HepG2 (cell line): ENCODE measurements around the gene ARMC5. TPM values are rescaled to one million over a fixed set of nuclear protein-coding genes. Genes with fewer than 3 reads are reported as not detected.

Experiments used
- AHR ChIP-seq: IDR thresholded peaks from 2 replicates; pipeline ENCODE4 v1.6.1; 2018; ENCODE audit warnings: missing genetic modification reagents, missing compliant biosample characterization
- CBX5 ChIP-seq: sonication (generic); formaldehyde crosslinking; IDR thresholded peaks from 2 replicates; pipeline ENCODE4 v1.4.0; 2020; ENCODE audit warnings: missing genetic modification reagents, borderline replicate concordance
- FOXK2 ChIP-seq: fragments of 450-650 bp; IDR thresholded peaks from 2 replicates; pipeline ENCODE4 v1.6.1; 2016
- FOXO1 ChIP-seq: sonication (generic); formaldehyde crosslinking; IDR thresholded peaks from 2 replicates; pipeline ENCODE4 v1.4.0; 2020; ENCODE audit warnings: missing genetic modification reagents
- GFI1 ChIP-seq: sonication (generic); formaldehyde crosslinking; IDR thresholded peaks from 2 replicates; pipeline ENCODE4 v1.5.0; 2020; ENCODE audit warnings: missing genetic modification reagents, mild to moderate bottlenecking, borderline replicate concordance
- HNRNPK ChIP-seq: fragments of 200-400 bp; formaldehyde crosslinking; IDR thresholded peaks from 2 replicates; pipeline ENCODE4 v1.6.1; 2018; ENCODE audit warnings: low read length, low read depth, moderate library complexity, mild to moderate bottlenecking; ENCODE audit not compliant: poor library complexity, severe bottlenecking
- KDM3A ChIP-seq: IDR thresholded peaks from 2 replicates; pipeline ENCODE4 v1.6.1; 2018; ENCODE audit warnings: low read depth, missing compliant biosample characterization
- KMT2A ChIP-seq: sonication (generic); formaldehyde crosslinking; IDR thresholded peaks from 2 replicates; pipeline ENCODE4 v1.4.0; 2020; ENCODE audit warnings: missing genetic modification reagents
- MAFG ChIP-seq: sonication (generic); formaldehyde crosslinking; IDR thresholded peaks from 2 replicates; pipeline ENCODE4 v1.5.1; 2020; ENCODE audit warnings: mild to moderate bottlenecking, missing genetic modification reagents
- NCOA5 ChIP-seq: sonication (generic); formaldehyde crosslinking; IDR thresholded peaks from 2 replicates; pipeline ENCODE4 v1.4.0; 2020; ENCODE audit warnings: missing genetic modification reagents
- NFE2L2 ChIP-seq: fragments of 150-350 bp; IDR thresholded peaks from 2 replicates; pipeline ENCODE4 v1.6.1; 2014; ENCODE audit warnings: low read length
- PITX1 ChIP-seq: sonication (generic); formaldehyde crosslinking; IDR thresholded peaks from 2 replicates; pipeline ENCODE4 v1.5.1; 2020; ENCODE audit warnings: mild to moderate bottlenecking, missing genetic modification reagents
- SKI ChIP-seq: fragments of 450-650 bp; IDR thresholded peaks from one replicate; pipeline ENCODE4 v1.6.1; 2018; ENCODE audit warnings: mild to moderate bottlenecking; ENCODE audit not compliant: partially characterized antibody
- SMARCE1 ChIP-seq: fragments of 450-650 bp; IDR thresholded peaks from 2 replicates; pipeline ENCODE4 v1.6.1; 2017; ENCODE audit warnings: borderline replicate concordance
- SP140L ChIP-seq: sonication (generic); formaldehyde crosslinking; IDR thresholded peaks from 2 replicates; pipeline ENCODE4 v1.4.0; 2020; ENCODE audit warnings: missing genetic modification reagents, borderline replicate concordance
- TEAD2 ChIP-seq: sonication (generic); formaldehyde crosslinking; IDR thresholded peaks from 2 replicates; pipeline ENCODE4 v1.9.0; 2021; ENCODE audit warnings: missing genetic modification reagents
- ZNF326 ChIP-seq: sonication (generic); formaldehyde crosslinking; IDR thresholded peaks from 2 replicates; pipeline ENCODE4 v1.4.0; 2020; ENCODE audit warnings: missing genetic modification reagents, borderline replicate concordance
- ZNF552 ChIP-seq: sonication (generic); formaldehyde crosslinking; IDR thresholded peaks from 2 replicates; pipeline ENCODE4 v1.9.0; 2022; ENCODE audit warnings: missing genetic modification reagents, mild to moderate bottlenecking, borderline replicate concordance
- ZNF562 ChIP-seq: sonication (generic); formaldehyde crosslinking; IDR thresholded peaks from 2 replicates; pipeline ENCODE4 v1.8.0; 2022; ENCODE audit warnings: missing genetic modification reagents, borderline replicate concordance
- ZNF614 ChIP-seq: IDR thresholded peaks from 2 replicates; pipeline ENCODE4 v1.6.1; 2018; ENCODE audit warnings: missing biosample characterization, missing genetic modification reagents, inconsistent platforms, borderline replicate concordance
- polyA plus RNA-seq, 8 experiments: library from polyadenylated mRNA; depleted of rRNA in 3 of 8; stranded (reverse) in 7 of 8; unstranded in 1 of 8; fragments of >200 nt; fragmentation: Illumina TruSeq in 4 of 8; extraction: Trizol in 4 of 8; gene quantifications; 2 replicates each; pipeline versions ENCODE4 v1.2.1 to v1.2.3, GENCODE V29; 2011 to 2016; ENCODE audit warnings: low read depth in 4 of 8, missing spikeins in 1 of 8, mixed read lengths in 1 of 8; ENCODE audit not compliant: insufficient read depth in 1 of 8
- total RNA-seq, 5 experiments: library from RNA; depleted of rRNA; stranded (reverse); fragments of >200 nt; fragmentation: Illumina TruSeq; extraction: Trizol; gene quantifications; 2 replicates each; pipeline ENCODE4 v1.2.3, GENCODE V29; 2016; ENCODE audit warnings: low read depth in 1 of 5
- TF ChIP-seq, protein P1 (sequence below): sonication (generic); formaldehyde crosslinking; IDR thresholded peaks from 2 replicates; pipeline ENCODE4 v1.4.0; 2020; ENCODE audit warnings: missing genetic modification reagents, borderline replicate concordance
- TF ChIP-seq, protein P2 (sequence below): sonication (generic); formaldehyde crosslinking; IDR thresholded peaks from 2 replicates; pipeline ENCODE4 v1.4.0; 2020; ENCODE audit warnings: mild to moderate bottlenecking, missing genetic modification reagents

The ARMC5 gene
- total and polyA plus RNA-seq, 2 of the 13 experiments (the other 11 are each of a cell fraction or from before 2014, with no cell fraction given): 10.8 to 22.3 TPM

DNA sequence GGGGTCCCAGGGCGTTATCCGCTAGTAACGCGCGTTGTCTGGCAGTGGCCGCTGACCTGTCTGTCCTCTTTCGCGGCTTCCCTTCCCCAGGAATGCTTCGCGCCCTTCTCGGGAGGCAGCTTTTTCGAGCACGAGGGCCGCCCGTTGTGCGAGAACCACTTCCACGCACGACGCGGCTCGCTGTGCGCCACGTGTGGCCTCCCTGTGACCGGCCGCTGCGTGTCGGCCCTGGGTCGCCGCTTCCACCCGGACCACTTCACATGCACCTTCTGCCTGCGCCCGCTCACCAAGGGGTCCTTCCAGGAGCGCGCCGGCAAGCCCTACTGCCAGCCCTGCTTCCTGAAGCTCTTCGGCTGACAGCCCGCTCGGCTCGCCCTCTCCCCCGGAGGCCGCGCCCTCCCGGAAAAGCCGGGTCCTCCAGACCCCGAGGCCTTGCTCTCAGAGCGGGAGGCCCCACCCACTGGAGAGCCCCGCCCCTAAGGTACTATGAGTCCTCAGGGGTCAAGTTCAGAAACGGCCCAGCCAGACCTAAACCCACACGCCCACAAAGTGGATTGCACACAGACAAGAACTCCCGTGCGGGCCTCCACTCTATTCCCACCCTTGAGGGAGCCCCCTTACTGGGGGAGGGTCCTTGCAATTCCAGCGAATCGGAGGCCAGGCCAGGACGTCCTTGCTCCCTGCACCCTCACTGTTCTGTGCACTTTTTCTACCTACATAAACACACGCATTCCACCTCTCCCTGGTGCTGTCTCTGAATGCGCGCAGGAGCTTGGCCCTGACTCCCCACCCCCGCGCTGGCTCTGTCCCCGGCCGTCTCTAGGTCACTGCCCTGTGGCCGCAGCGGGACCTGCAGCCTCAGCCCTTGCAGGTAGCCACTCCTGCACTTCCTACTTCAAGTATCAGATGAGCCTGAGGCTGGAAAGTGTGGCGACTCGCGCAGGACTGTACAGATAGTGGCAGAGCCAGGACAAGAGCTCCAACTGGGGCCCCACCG, 18.2 kb downstream of the ARMC5 start (continued):
- TF ChIP-seq, protein P1, sequence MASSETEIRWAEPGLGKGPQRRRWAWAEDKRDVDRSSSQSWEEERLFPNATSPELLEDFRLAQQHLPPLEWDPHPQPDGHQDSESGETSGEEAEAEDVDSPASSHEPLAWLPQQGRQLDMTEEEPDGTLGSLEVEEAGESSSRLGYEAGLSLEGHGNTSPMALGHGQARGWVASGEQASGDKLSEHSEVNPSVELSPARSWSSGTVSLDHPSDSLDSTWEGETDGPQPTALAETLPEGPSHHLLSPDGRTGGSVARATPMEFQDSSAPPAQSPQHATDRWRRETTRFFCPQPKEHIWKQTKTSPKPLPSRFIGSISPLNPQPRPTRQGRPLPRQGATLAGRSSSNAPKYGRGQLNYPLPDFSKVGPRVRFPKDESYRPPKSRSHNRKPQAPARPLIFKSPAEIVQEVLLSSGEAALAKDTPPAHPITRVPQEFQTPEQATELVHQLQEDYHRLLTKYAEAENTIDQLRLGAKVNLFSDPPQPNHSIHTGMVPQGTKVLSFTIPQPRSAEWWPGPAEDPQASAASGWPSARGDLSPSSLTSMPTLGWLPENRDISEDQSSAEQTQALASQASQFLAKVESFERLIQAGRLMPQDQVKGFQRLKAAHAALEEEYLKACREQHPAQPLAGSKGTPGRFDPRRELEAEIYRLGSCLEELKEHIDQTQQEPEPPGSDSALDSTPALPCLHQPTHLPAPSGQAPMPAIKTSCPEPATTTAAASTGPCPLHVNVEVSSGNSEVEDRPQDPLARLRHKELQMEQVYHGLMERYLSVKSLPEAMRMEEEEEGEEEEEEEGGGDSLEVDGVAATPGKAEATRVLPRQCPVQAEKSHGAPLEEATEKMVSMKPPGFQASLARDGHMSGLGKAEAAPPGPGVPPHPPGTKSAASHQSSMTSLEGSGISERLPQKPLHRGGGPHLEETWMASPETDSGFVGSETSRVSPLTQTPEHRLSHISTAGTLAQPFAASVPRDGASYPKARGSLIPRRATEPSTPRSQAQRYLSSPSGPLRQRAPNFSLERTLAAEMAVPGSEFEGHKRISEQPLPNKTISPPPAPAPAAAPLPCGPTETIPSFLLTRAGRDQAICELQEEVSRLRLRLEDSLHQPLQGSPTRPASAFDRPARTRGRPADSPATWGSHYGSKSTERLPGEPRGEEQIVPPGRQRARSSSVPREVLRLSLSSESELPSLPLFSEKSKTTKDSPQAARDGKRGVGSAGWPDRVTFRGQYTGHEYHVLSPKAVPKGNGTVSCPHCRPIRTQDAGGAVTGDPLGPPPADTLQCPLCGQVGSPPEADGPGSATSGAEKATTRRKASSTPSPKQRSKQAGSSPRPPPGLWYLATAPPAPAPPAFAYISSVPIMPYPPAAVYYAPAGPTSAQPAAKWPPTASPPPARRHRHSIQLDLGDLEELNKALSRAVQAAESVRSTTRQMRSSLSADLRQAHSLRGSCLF (CRISPR knock-in tag): no peak; the same call in 1 of the 2 replicates
- TF ChIP-seq CBX5 (CRISPR knock-in tag) (no peak; the same call in 1 of the 2 replicates), NFE2L2 (no peak), ZNF552 (CRISPR knock-in tag) (no peak; the same call in 1 of the 2 replicates), HNRNPK (no peak), AHR (CRISPR knock-in tag) (peak; percentile 24; the same call in 1 of the 2 replicates), FOXK2 (peak; percentile 59; the same call in 1 of the 2 replicates), SKI (peak; percentile 99), TEAD2 (0 out of 2 replicates have a peak, but pooled peaks have one; percentile 29), GFI1 (CRISPR knock-in tag) (peak; percentile 61; the same call in 1 of the 2 replicates), PITX1 (CRISPR knock-in tag) (peak; percentile 62), FOXO1 (peak; percentile 60), ZNF614 (CRISPR knock-in tag) (peak; percentile 88; the same call in 1 of the 2 replicates), KDM3A (peak; percentile 7; the same call in 1 of the 2 replicates), KMT2A (CRISPR knock-in tag) (no peak; the same call in none of the 2 replicates), ZNF562 (no peak), NCOA5 (CRISPR knock-in tag) (no peak; the same call in 1 of the 2 replicates), ZNF326 (CRISPR knock-in tag) (no peak), MAFG (peak; percentile 59; the same call in 1 of the 2 replicates), SP140L (no peak), SMARCE1 (no peak)
- TF ChIP-seq, protein P2, sequence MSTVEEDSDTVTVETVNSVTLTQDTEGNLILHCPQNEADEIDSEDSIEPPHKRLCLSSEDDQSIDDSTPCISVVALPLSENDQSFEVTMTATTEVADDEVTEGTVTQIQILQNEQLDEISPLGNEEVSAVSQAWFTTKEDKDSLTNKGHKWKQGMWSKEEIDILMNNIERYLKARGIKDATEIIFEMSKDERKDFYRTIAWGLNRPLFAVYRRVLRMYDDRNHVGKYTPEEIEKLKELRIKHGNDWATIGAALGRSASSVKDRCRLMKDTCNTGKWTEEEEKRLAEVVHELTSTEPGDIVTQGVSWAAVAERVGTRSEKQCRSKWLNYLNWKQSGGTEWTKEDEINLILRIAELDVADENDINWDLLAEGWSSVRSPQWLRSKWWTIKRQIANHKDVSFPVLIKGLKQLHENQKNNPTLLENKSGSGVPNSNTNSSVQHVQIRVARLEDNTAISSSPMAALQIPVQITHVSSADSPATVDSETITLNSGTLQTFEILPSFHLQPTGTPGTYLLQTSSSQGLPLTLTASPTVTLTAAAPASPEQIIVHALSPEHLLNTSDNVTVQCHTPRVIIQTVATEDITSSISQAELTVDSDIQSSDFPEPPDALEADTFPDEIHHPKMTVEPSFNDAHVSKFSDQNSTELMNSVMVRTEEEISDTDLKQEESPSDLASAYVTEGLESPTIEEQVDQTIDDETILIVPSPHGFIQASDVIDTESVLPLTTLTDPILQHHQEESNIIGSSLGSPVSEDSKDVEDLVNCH: peak; percentile 60; the same call in 1 of the 2 replicates
